GM12878 (cell line): ENCODE data around the gene ZC3H11A.

Experiments
- EP300 ChIP-seq, 2 experiments: fragments of 150-350 bp in 1 of 2; IDR thresholded peaks; 2 replicates each; pipeline ENCODE4 v1.6.1; 2011 to 2012; ENCODE audit warnings: low read depth in 2 of 2, low read length in 2 of 2, borderline replicate concordance in 1 of 2, improper control_type of control experiment in 1 of 2, inconsistent platforms in 1 of 2; ENCODE audit not compliant: control insufficient read depth in 1 of 2
- JUND ChIP-seq: IDR thresholded peaks from 2 replicates; pipeline ENCODE4 v1.6.1; 2012; ENCODE audit warnings: low read depth, mild to moderate bottlenecking, low read length, improper control_type of control experiment, moderate library complexity
- TF ChIP-seq, protein P1 (sequence below): IDR thresholded peaks from 2 replicates; pipeline ENCODE4 v1.6.1; 2012; ENCODE audit warnings: mild to moderate bottlenecking, low read depth, low read length

DNA sequence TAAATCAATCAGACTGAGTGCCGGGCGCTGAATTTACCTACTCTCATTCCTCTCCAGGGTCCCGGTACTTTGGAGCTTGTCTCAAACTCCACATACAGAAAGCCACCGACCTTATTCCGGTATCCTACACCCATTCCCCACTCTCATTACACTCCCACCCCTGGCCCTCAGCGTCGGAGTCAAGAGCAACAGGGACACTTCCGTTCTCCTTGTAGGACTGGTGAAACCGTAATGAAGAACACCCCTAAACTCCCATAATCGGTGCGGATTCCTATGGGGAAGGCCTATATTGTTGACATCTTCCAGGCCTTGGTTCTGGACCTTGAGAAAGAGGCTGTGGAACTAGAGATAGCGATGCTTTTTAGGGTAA, 798 bp downstream of the ZC3H11A start:
- no peak for TF ChIP-seq EP300 (IDR thresholded peaks at IDR 0.05; ENCODE audit: borderline replicate concordance in 1 of 2, control insufficient read depth in 1 of 2, low read depth in 2 of 2, low read length in 2 of 2)
- TF ChIP-seq JUND = no peak
- TF ChIP-seq, protein P1, sequence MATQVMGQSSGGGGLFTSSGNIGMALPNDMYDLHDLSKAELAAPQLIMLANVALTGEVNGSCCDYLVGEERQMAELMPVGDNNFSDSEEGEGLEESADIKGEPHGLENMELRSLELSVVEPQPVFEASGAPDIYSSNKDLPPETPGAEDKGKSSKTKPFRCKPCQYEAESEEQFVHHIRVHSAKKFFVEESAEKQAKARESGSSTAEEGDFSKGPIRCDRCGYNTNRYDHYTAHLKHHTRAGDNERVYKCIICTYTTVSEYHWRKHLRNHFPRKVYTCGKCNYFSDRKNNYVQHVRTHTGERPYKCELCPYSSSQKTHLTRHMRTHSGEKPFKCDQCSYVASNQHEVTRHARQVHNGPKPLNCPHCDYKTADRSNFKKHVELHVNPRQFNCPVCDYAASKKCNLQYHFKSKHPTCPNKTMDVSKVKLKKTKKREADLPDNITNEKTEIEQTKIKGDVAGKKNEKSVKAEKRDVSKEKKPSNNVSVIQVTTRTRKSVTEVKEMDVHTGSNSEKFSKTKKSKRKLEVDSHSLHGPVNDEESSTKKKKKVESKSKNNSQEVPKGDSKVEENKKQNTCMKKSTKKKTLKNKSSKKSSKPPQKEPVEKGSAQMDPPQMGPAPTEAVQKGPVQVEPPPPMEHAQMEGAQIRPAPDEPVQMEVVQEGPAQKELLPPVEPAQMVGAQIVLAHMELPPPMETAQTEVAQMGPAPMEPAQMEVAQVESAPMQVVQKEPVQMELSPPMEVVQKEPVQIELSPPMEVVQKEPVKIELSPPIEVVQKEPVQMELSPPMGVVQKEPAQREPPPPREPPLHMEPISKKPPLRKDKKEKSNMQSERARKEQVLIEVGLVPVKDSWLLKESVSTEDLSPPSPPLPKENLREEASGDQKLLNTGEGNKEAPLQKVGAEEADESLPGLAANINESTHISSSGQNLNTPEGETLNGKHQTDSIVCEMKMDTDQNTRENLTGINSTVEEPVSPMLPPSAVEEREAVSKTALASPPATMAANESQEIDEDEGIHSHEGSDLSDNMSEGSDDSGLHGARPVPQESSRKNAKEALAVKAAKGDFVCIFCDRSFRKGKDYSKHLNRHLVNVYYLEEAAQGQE = no peak
